Measurements from ENCODE around the gene PROS1.

The PROS1 gene

DNA sequence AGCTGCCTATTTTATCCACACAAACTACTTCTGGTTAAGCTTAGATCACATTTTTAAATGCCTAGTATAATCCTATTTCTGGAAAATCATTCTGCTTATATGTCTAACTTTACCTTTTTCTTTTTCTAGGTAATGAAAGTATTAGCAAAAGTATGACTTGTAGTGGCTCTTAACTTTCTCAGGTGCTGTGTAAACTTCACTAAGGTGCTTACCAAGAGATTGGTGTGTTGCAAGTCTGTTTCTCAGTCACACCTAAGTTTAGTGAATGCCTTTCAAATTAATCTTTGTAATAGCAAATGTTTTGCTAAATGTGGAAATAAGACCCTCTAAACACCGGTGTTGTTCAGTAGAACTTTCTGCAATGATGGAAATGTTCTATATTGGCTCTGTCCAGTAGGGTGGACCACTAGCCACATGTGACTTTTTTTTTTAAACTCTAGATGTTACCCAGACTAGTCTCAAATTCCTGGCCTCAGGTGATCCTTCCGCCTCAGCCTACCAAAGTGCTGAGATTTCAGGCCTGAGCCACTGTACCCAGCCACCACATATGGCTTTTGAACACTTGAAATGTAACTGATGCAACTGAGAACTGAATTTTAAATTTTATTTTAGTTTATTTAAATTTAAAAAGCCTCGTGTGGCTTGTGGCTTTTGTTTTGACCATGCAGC lies 28.3 kb upstream of the PROS1 start:
- no peaks in the 10 kb centered on the region for H4K20me1 ChIP-seq (ENCODE audit: insufficient read depth, low read length)
- no peaks in the 10 kb centered on the region for H3K79me2 ChIP-seq (ENCODE audit: low read length)
- H2AFZ ChIP-seq (ENCODE audit: low read length): no peak overlapping the region
- DNase-seq: no peak
- TF ChIP-seq EZH2 (optimal IDR thresholded peaks at IDR 0.05; ENCODE audit: low read depth, low read length): no peak
- TF ChIP-seq, protein P1, sequence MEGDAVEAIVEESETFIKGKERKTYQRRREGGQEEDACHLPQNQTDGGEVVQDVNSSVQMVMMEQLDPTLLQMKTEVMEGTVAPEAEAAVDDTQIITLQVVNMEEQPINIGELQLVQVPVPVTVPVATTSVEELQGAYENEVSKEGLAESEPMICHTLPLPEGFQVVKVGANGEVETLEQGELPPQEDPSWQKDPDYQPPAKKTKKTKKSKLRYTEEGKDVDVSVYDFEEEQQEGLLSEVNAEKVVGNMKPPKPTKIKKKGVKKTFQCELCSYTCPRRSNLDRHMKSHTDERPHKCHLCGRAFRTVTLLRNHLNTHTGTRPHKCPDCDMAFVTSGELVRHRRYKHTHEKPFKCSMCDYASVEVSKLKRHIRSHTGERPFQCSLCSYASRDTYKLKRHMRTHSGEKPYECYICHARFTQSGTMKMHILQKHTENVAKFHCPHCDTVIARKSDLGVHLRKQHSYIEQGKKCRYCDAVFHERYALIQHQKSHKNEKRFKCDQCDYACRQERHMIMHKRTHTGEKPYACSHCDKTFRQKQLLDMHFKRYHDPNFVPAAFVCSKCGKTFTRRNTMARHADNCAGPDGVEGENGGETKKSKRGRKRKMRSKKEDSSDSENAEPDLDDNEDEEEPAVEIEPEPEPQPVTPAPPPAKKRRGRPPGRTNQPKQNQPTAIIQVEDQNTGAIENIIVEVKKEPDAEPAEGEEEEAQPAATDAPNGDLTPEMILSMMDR (IDR thresholded peaks at IDR 0.05; ENCODE audit: low read length): no peak
- TF ChIP-seq EZH2phosphoT487 (IDR thresholded peaks at IDR 0.05; ENCODE audit: low read length): no peak
- H3K4me2 ChIP-seq (ENCODE audit: low read depth, low read length): no peak overlapping the region
- no peaks in the 10 kb centered on the region for H3K9me3 ChIP-seq (replicated peaks; ENCODE audit: insufficient read depth, low read length)
- H3K4me3 ChIP-seq (ENCODE audit: low read length): no peak overlapping the region
- no peaks in the 10 kb centered on the region for H3K4me1 ChIP-seq (ENCODE audit: low read length)
- no peak overlapping the region for H3K27ac ChIP-seq (ENCODE audit: low read length)
- H3K9ac ChIP-seq (ENCODE audit: low read length): no peak overlapping the region
- no peaks in the 10 kb centered on the region for H3K27me3 ChIP-seq (replicated peaks; ENCODE audit: insufficient read depth, low read length)
- H3K9me2 ChIP-seq (replicated peaks; ENCODE audit: insufficient read depth, low read length): no peaks in the 10 kb centered on the region
- H3F3A ChIP-seq (ENCODE audit: insufficient read depth, low read length): no peaks in the 10 kb centered on the region
- no peaks in the 10 kb centered on the region for H3K36me3 ChIP-seq (replicated peaks; ENCODE audit: insufficient read depth, low read length)

DNA sequence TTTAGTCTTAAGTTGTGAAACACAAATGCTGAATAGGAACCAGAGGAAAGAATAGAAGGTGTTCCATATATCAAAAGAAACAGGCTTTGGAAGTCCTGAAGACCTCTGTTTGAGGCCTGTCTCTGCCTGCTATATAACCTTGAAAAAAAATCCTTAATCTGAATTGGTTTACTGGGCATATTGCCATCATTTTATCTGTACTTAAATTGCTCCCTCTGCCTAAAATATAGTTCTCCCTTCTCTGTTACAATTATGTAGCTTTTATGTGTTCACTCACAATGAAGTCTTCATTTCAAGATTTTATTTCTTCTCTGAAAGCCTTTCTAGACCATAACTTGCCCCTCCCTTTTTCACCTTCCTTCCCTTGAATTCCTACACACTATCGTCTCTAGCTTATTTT lies 27.5 kb upstream of the PROS1 start:
- no peak overlapping the region for H3K4me2 ChIP-seq (ENCODE audit: low read depth, low read length)
- TF ChIP-seq, protein P1 (IDR thresholded peaks at IDR 0.05; ENCODE audit: low read length): no peak
- TF ChIP-seq EZH2phosphoT487 (IDR thresholded peaks at IDR 0.05; ENCODE audit: low read length) (no peak), EZH2 (optimal IDR thresholded peaks at IDR 0.05; ENCODE audit: low read depth, low read length) (no peak)

DNA sequence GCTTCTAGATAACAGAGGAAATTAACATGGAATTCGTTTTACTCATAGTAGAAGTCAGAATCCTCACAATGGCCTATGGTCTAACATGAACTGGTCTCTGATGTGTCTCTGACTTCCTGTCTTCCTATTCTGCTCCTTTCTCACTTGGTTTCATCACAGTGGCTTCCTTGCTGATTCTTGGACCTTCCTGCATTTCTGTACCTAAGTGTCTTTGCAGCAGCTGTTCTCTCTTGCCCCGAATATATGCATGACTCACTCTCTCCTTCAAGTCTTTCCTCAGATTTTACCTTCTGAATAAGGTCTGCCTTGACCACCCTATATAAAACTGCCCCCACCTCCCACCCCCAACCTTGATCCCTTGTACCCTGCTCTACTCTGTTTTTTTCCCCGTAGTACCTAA lies 20.4 kb upstream of the PROS1 start:
- no peaks in the 10 kb centered on the region for H3K4me1 ChIP-seq (ENCODE audit: low read length)
- H3K36me3 ChIP-seq (replicated peaks; ENCODE audit: insufficient read depth, low read length): no peaks in the 10 kb centered on the region
- no peaks in the 10 kb centered on the region for H4K20me1 ChIP-seq (ENCODE audit: insufficient read depth, low read length)
- no peak overlapping the region for H3K27ac ChIP-seq (ENCODE audit: low read length)
- no peak overlapping the region for H3K4me3 ChIP-seq (ENCODE audit: low read length)
- H3K27me3 ChIP-seq (replicated peaks; ENCODE audit: insufficient read depth, low read length): no peaks in the 10 kb centered on the region
- H3K4me2 ChIP-seq (ENCODE audit: low read depth, low read length): no peak overlapping the region
- no peak overlapping the region for H3K9ac ChIP-seq (ENCODE audit: low read length)
- no peak for DNase-seq
- no peaks in the 10 kb centered on the region for H3K9me3 ChIP-seq (replicated peaks; ENCODE audit: insufficient read depth, low read length)
- TF ChIP-seq, protein P1 (IDR thresholded peaks at IDR 0.05; ENCODE audit: low read length): no peak
- no peak for TF ChIP-seq EZH2 (optimal IDR thresholded peaks at IDR 0.05; ENCODE audit: low read depth, low read length)
- no peak for TF ChIP-seq EZH2phosphoT487 (IDR thresholded peaks at IDR 0.05; ENCODE audit: low read length)
- H3K9me2 ChIP-seq (replicated peaks; ENCODE audit: insufficient read depth, low read length): no peaks in the 10 kb centered on the region
- no peaks in the 10 kb centered on the region for H3K79me2 ChIP-seq (ENCODE audit: low read length)
- H3F3A ChIP-seq (ENCODE audit: insufficient read depth, low read length): no peaks in the 10 kb centered on the region
- no peak overlapping the region for H2AFZ ChIP-seq (ENCODE audit: low read length)

More for the DNA sequence above, 27.5 kb upstream of the PROS1 start:
- H3K4me1 ChIP-seq (ENCODE audit: low read length): no peaks in the 10 kb centered on the region
- H3K27me3 ChIP-seq (replicated peaks; ENCODE audit: insufficient read depth, low read length): no peaks in the 10 kb centered on the region
- no peaks in the 10 kb centered on the region for H3F3A ChIP-seq (ENCODE audit: insufficient read depth, low read length)
- no peaks in the 10 kb centered on the region for H3K9me2 ChIP-seq (replicated peaks; ENCODE audit: insufficient read depth, low read length)
- no peak overlapping the region for H3K27ac ChIP-seq (ENCODE audit: low read length)
- H4K20me1 ChIP-seq (ENCODE audit: insufficient read depth, low read length): no peaks in the 10 kb centered on the region
- DNase-seq: no peak
- H2AFZ ChIP-seq (ENCODE audit: low read length): no peak overlapping the region
- no peaks in the 10 kb centered on the region for H3K9me3 ChIP-seq (replicated peaks; ENCODE audit: insufficient read depth, low read length)
- no peak overlapping the region for H3K4me3 ChIP-seq (ENCODE audit: low read length)
- no peaks in the 10 kb centered on the region for H3K79me2 ChIP-seq (ENCODE audit: low read length)
- no peak overlapping the region for H3K9ac ChIP-seq (ENCODE audit: low read length)
- no peaks in the 10 kb centered on the region for H3K36me3 ChIP-seq (replicated peaks; ENCODE audit: insufficient read depth, low read length)
